Measurements from ENCODE around the gene COX20.

DNA sequence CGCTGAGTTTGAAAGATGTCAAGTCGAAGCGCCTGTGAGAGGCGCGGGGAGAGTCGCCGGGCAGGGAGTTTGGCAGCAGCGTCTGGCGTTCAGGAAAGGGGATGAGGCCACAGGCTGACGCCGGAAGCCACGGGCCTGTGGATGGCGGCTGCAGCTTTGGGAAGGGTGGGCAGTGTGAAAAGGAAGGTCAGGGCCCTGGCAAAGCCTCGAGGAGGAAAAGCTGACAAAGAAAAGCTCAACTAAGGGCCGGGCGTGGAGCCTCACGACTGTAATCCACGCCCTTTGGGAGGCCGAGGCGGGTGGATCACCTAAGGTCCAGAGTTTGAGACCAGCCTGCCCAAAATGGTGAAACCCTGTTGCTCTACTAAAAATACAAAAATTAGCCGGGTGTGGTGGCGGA, 25.2 kb upstream of the COX20 start:
- TF ChIP-seq, protein P1, sequence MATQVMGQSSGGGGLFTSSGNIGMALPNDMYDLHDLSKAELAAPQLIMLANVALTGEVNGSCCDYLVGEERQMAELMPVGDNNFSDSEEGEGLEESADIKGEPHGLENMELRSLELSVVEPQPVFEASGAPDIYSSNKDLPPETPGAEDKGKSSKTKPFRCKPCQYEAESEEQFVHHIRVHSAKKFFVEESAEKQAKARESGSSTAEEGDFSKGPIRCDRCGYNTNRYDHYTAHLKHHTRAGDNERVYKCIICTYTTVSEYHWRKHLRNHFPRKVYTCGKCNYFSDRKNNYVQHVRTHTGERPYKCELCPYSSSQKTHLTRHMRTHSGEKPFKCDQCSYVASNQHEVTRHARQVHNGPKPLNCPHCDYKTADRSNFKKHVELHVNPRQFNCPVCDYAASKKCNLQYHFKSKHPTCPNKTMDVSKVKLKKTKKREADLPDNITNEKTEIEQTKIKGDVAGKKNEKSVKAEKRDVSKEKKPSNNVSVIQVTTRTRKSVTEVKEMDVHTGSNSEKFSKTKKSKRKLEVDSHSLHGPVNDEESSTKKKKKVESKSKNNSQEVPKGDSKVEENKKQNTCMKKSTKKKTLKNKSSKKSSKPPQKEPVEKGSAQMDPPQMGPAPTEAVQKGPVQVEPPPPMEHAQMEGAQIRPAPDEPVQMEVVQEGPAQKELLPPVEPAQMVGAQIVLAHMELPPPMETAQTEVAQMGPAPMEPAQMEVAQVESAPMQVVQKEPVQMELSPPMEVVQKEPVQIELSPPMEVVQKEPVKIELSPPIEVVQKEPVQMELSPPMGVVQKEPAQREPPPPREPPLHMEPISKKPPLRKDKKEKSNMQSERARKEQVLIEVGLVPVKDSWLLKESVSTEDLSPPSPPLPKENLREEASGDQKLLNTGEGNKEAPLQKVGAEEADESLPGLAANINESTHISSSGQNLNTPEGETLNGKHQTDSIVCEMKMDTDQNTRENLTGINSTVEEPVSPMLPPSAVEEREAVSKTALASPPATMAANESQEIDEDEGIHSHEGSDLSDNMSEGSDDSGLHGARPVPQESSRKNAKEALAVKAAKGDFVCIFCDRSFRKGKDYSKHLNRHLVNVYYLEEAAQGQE (IDR thresholded peaks at IDR 0.05; ENCODE audit: insufficient read depth in 1 of 2, low read depth in 2 of 2, low read length in 2 of 2): no peak
- TF ChIP-seq FOXP2 (optimal IDR thresholded peaks at IDR 0.05; ENCODE audit: borderline replicate concordance, extremely low read depth, extremely low read length, insufficient read depth): no peak
- TF ChIP-seq POLR2AphosphoS5 (IDR thresholded peaks at IDR 0.05; ENCODE audit: low read depth, low read length): no peak
